GM21528 (cell line): ENCODE measurements around the gene ADCYAP1R1.

Source experiments
- ATAC-seq: cut with Tn5 transposase; IDR thresholded peaks from one replicate; pipeline ENCODE4 v1.9.1; 2021; ENCODE audit warnings: mild to moderate bottlenecking, moderate library complexity; ENCODE audit not compliant: unreplicated experiment, low FRiP score

The ADCYAP1R1 gene

DNA sequence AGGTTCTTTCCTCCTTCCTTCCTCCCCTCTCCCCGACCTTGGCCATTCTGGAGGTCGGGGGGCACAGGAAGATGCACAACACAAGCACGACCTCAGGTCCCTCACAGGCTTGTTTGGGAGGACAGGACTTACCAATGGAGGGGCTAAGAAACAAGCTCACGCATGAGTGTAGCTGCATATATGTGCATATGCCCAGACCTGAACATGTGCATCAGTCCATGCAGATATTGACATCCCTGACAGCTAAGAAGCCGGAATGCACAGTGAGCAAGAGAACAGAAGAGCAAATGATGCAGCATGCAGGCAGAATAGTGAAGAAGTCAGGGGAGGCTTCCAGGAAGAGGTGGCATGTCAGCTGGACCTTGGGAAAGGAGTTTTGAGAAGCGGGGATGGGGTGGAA, 28.7 kb downstream of the ADCYAP1R1 start:
- ATAC-seq: no peak

DNA sequence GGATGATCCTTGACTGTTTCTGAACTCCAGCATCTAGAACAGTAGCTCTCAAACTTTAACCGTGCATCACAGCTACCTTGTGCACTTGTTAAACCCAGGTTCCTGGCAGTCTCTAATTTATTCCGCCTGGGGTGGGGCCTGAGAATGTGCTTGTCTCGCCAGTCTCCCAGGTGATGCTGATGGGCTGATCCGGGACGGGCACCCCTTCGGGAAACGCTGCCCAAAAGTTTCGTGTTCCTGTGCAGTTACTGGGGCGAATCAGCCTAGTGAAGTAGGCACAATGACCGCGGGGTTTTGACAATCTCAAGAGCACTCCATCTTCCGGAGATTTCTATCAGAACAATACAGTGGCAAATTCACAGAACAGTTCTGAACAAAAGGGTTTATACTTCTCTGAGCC, 29.9 kb downstream of the ADCYAP1R1 start:
- ATAC-seq: no peak

DNA sequence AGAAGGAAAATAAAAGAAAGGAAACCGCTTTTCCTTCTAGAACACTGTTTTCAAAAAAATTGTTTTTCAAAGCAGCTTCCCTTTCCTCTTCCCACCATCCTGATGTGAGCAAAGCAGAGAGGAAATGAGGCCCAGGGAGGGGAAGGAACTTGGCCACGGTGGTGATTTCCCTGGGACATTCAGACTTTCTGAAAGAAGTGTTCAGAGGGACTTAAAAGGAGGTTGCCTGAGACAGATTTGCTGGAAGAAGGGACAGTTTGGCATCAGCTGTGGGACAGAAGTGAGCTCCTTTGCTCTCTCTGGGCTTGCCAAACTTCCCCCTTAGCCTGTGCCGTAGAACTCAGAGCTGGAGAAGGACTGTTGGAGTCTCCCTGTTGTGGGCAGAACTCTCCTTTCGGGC, 30.3 kb downstream of the ADCYAP1R1 start:
- no peak for ATAC-seq

DNA sequence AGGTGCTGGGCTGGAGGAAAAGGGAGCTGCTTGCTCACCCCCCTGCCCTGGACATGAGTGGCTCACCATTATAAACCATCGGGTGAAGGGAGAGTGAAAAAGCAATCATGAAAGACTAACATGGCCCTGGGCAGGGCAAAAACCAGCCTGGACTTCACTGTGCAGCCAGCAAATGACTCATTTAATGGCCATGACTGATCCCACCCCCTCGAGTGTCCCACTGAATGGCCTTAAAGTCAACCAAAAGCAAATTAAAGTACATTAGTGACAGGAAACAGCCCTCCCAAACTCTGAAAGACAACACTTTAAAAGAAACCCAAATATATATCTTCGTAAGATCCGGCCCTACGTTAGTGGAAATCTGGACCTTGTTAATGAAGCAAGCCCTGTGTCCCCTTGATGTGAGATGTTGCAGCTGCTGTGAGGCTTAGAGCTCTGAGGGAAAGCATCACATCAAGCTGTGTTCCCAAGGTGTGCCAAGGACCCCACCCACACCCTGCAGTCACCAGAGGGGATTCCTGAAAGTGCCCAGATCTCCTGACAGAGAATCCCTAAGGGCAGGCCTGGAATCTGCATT, 31.2 kb downstream of the ADCYAP1R1 start:
- no peak for ATAC-seq

DNA sequence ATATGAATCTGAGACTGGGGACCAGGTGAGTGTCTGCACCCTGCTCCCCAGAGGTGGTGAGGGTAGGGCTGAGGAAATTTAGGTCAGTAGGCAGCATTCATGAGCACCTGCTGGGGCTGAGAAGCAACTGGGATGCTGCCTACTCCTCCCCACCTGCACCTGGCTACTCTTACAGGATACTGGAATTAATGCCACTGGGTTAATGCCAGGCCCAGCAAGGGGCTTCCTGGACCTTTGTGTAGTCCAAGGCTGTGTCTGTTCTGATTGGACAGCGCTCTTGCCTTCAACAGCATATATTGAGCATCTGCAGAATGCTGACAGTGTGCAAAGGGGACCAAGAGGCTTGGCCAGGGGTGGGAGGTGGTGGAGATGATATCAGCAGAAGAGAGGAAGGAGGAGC, 32.1 kb downstream of the ADCYAP1R1 start:
- no peak for ATAC-seq

DNA sequence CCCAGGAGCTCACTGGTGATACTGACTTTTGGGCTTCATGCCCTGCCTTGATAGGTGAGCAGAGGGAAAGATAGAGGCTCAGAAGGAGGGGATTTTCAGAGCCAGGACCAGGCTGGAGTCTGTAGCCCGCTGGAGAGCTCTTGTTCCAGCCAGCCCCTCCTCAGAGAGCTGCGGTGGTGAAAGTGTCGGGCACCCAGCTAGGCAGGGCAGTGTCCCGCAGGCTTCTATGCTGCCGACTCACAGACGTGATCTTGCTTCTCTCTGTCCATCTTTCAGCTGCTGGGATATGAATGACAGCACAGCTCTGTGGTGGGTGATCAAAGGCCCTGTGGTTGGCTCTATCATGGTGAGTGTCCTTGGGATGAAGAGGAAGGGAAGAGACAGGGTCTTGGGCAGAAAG, 35.2 kb downstream of the ADCYAP1R1 start:
- no peak for ATAC-seq

DNA sequence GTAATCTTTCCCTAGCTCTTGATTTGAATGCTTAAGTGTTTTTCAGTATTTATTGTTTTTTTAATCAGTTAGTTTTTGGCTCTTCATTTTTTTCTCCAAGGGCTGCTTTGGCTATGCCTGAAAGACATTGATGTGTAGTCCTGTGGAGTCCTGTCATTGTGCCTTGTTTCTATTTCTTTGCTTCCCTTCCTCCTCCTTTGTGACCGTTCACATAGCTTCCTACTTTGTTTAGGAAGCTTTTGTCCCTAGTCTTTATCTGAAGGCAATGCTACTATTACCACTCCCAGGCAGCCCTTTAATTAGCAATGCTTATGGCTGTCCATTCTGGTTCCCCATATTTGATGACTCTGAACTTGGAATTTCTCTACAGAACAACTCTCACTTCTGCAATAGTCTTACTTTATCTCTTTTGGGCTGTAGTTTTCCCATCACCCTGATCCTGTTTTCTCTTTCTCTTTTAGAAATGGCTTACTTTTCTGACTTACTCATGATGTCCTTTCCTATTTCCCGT, 39.9 kb downstream of the ADCYAP1R1 start:
- ATAC-seq: no peak

DNA sequence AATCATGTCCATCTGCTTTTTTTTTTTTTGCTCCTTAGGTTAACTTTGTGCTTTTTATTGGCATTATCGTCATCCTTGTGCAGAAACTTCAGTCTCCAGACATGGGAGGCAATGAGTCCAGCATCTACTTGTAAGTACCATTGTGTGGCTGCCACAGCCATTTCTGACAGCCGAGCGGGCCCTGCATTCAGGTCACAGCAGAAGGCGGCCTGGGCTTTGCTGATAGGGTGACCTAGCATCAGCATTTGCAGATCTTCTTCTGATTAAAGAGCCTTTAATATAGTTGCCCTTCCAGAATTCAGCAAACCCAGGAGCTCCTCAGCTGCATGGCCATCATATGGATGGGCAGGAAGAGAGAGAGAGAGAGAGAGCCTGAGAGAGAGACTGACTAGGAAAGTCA, 40.5 kb downstream of the ADCYAP1R1 start:
- no peak for ATAC-seq

DNA sequence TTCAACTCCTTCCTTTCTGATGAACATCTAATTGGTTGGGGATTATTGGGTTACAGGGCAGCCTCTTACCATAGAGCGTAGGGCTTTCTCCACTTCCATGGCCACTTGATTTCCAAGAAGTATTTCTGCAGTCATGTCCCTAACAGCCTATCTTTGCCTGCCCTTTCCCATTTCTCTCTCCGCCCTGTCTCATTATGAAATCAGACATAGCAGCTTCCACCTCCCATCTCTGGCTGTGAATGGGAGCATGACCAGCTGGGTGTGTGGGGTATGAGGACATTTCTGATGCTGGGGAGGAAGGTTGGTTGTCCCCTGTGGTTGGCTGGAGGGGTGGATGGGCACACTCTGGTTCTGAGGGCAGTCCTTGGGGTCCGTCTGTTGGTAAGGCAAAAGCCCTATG, 41.2 kb downstream of the ADCYAP1R1 start:
- no peak for ATAC-seq

DNA sequence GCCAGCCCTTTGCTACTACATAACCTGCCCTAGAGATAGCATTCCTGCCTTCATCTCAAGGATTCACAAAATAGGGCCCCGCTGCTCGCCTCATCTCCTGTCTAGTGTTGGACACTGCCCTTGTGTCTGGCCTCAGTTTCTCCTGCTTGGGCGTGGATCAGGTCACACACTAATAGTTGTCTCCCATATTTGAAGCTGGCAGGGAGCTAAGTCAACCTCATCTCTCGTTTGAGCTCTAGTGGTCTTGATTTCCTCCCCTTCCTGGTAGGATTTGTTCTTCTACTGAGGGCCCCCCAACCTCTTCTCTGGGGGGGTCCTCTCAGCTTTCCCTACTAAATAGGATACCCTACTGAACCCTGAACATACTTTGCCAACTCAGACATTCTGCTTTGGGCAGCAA, 42.2 kb downstream of the ADCYAP1R1 start:
- ATAC-seq: no peak

DNA sequence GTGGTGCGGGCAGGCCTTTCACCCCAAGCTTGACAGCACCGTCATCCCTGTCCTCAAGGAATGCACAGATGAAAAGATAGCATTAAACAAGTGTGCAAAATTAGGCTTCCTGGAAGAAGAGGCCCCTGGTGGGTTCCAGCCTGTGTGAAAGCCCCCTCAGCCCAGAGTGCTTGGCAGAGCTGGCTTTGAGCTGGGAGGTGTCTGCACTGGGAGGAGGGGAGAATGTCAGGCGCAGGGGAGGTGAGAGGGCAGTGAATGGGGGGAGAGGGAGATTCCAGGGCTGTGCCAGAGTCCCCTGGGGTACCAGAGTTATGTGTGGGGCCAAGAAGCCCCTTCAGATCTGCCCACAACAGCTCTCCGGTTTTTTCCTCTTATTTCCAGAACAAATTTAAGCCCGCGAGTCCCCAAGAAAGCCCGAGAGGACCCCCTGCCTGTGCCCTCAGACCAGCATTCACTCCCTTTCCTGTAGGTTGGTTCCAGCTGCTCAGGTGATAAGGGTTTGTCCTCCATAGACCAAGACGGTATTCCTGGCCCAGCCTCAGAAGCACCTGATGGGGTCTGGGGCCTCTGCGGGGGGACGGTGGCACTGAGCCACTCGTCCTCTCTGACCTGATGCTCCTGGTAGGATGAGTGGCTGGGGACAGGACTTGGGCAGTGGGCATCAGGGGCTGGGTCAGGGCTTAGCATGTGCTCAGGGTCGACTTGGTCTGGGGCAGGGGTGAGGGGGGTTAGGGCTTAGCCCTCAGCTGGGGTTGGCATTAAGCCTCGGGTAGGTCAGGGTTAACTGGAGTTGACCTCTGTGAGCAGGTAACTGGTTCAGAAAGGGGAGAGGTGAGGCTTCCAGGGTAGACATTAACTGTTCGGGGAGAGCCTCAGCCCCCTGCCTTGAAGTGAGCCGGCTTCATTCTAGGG, 43.4 kb downstream of the ADCYAP1R1 start:
- no peak for ATAC-seq

DNA sequence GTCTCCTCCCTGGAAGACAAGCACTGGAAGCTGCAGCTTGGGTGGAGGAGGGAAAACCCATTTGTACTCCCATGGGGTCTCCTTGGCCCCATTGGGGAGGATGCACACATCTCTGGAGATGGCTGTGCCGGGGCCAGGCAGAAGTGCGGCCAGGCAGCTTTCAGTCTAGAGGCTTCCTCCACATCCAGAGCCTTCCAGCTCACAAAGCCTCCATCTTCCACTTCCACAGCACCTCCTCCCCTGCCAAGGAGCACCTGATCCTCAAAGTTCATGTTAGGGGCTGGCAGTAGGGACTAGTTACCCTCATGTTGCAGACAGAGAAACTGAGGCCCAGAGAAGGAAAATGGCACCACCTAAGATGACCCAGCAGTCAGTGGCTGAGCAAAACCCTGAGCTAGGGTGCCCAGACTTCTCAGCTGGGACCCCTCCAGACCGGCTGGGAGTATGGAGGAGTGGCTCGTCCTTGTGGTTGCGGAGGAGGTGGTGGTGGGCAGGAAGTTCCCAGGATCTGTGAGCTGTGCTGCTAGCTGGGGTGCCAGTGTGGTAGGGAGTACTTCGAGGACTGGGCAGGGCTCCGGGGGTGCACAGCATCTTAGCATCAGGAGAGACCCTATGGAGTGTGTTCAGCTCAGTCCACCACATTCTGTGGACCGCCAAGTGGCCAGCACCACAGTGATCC, 44.2 kb downstream of the ADCYAP1R1 start:
- no peak for ATAC-seq

DNA sequence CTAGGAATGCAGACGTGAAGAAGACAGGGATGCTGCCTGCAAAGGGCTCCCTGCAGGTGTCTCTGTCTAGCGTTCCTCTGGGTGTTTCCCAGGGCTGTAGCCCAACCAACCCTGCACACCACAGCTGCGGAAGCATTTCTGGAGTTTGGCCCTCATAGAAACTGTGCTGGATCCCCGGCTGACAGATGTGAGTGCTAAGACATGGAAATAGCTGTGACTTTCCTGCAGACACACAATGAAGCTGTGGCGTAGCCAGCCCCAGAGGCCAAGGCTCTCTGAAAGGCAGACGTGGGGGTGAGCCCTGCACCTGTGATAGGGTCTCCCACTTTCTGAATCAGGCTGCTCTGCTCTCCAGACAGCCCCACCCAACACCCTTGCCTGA, 44.8 kb downstream of the ADCYAP1R1 start:
- ATAC-seq: no peak

DNA sequence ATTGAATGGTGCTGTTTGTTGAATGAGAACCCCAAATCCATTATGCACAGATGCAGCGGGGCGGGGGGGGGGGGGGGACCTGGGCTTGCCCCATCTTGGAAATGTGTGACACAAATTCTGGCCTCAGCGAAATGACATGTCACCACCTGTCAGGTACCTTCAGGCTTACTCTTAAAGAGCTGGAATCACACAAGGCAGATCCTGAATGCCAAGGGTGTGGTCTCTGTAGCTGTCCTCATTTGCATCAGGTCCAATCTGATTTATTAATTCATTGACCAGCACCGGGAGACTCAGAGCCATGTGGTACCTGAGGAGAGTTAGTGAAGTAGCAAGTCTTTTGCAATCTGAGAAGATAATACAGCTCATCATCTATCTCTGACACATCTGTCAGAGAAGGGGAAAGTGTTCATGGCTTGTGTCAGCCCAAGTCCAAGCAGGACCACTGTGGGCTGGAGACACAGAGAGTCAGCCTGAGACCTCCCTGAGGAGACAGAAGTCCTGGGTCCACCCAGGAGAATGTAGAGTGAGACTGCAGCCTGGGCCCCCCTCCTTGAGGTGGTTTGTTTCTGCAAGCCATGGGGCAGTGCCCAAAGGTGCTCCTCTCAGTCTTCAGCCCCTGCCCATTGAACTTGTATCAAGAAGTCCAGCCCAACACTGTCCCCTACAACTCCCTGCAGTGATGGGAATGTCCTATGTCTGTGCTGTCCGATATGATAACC, 46.7 kb downstream of the ADCYAP1R1 start:
- no peak for ATAC-seq

DNA sequence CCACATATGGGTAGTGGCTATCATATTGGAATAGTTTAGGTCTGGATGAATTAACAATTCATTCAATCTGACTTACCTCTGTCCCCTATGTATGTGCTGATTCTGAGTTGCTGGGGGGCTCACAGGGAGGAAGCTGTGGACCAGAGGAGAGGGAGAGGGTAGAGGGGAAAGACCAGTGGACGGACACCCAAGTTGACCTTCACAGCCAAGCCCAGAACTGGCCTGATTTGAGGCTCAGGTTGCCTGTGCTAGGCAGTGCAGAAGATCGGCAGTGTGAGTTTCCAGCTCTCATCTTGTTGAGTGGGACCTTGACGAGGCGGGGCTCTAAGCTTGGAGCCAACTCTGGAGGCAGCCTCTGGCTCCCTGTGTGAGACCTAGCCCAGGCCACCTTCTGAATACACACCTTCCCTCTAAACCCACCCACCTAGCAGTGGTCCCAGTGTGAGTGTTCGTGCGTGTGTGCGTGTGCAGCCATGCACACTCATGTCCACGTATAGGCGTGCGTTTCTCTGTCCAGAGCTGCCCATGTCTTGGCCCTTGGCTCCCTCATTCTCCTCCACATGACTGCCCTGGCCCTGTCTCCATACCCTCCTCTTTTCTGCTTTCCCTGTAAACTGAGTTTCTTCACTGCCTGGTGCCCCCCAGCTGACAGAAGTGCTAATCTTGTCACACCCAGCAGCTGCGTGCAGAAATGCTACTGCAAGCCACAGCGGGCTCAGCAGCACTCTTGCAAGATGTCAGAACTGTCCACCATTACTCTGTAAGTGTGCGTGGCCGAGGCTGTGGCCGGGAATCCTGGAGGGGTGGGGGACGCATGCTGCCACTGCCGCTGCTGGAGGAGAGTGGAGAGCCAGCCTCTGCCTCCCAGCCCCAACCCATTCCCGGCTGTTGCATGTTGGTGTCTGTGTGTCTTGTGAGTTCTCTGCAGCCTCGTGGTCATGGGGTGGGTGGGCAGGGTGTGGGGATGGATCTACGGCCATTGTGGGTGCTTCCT, 47.6 kb downstream of the ADCYAP1R1 start:
- ATAC-seq: no peak

DNA sequence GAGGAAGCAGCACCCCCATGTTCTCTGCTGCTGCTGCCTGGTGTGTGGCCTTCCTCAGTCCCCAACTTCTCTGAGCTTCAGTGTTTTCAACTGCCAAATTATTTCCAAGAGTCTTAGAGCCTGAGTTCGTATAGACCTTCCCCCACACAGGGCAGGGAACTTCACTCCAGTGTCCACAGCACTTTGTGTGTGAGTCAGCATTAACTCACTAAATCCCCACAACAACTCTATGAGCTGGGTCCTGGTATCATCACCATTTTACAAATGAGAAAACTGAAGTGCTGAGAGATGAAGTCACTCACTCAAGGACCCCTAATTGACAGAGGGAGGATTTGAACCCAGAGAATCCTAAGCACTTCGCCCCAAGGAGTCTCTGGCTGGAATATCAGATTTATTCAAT, 48.3 kb downstream of the ADCYAP1R1 start:
- ATAC-seq: no peak

DNA sequence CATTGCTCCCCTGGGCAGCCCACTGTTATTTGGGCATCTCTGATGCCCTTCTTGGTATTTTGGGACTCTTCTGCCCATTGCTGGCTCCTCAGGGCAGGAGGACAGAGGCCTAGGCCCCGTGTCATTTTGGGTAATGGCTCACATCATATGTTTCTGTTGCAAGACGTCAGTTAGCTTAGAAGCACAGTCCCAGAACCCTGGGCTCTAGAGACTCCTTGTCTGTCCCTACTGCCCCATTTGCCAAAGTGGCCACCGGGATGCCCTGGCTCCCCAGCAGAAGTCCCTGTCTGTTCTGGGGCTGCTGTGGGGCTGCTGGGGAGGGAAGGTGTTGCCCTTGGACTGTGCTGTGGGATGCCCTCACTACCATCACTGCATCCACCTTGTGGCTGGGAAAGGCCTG, 48.8 kb downstream of the ADCYAP1R1 start:
- no peak for ATAC-seq

DNA sequence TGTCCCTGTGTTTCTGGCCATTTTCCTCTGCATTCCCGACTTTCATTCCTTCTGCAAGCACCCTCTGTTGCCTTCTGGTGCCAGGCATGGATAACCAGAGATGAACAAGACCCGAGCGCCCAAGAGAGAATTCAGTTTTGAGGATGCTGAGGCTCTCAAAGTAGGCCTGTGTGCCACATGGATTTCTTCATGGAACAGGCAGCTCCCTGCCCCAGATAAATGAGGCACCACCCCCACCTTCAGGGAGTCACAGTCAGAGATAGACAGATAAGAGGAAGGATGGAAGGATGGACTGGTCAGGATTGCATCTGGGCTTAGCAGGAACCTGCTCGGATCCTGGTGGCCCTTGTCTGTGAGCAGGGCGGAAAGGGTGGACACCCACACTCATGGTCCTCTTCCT, 49.4 kb downstream of the ADCYAP1R1 start:
- ATAC-seq: no peak

DNA sequence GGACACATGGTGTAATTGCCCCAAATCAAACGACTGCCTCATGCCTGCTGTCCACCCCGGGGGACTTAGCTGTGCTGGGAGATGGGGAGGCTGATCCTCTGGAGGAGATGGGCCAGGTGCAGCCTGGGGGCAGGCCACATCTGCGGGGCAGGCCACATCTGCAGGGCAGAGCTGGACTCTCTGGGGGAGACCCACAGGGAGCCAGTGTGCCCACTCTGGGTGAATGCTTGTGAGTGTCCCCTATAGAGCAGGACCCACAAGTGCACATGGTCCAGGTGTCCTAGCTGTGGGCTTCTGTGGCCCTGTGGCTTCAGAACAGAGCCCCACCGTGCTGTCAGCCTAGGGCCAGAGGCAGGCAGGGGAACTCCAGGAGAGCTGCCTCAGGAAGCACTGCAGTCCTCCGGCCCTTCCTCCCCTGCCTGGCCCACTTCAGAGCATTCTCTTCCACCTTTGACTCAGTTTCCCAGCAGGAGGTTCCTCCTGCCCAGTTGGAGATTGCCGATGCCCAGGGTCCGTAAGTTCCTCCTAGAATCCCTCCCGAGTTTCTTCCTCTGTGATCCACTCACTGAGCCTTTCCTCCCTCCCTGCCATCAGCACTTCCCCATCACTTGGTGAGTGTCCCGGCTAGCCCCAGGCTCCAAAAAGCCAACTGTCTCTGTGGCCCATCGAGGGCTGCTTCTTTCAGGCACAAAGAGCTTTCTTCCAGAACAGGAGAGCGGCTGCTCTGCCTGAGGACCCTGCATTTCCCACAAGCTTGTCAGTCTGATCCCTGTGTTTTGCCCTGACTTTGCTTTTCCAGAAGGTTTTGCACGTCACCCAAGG, 50.3 kb downstream of the ADCYAP1R1 start:
- ATAC-seq: no peak
